ENCODE results near the gene LUZP4.

Gene LUZP4

GRCh38 chrX:115339441-115340025 is 50.0 kb downstream of the LUZP4 start:
- H3K79me2 ChIP-seq (ENCODE audit: low read length), result no peaks in the 10 kb centered on the region
- no peak overlapping the region for H3K9ac ChIP-seq (ENCODE audit: low read length)
- no peak overlapping the region for H3K4me2 ChIP-seq (ENCODE audit: low read depth, low read length)
- H3K27me3 ChIP-seq (replicated peaks; ENCODE audit: insufficient read depth, low read length), result no peaks in the 10 kb centered on the region
- no peak overlapping the region for H3K27ac ChIP-seq (ENCODE audit: low read length)
- H3F3A ChIP-seq (ENCODE audit: insufficient read depth, low read length), result no peaks in the 10 kb centered on the region
- no peak for DNase-seq
- H3K4me3 ChIP-seq (ENCODE audit: low read length), result no peak overlapping the region
- no peak for TF ChIP-seq EZH2phosphoT487 (IDR thresholded peaks at IDR 0.05; ENCODE audit: low read length)
- TF ChIP-seq EZH2 (optimal IDR thresholded peaks at IDR 0.05; ENCODE audit: low read depth, low read length), result no peak
- no peak for TF ChIP-seq CTCF (IDR thresholded peaks at IDR 0.05; ENCODE audit: low read length)
- H3K4me1 ChIP-seq (ENCODE audit: low read length), result no peaks in the 10 kb centered on the region
- no peaks in the 10 kb centered on the region for H3K36me3 ChIP-seq (replicated peaks; ENCODE audit: insufficient read depth, low read length)
- no peak overlapping the region for H2AFZ ChIP-seq (ENCODE audit: low read length)
- no peaks in the 10 kb centered on the region for H4K20me1 ChIP-seq (ENCODE audit: insufficient read depth, low read length)
- no peaks in the 10 kb centered on the region for H3K9me2 ChIP-seq (replicated peaks; ENCODE audit: insufficient read depth, low read length)
- no peaks in the 10 kb centered on the region for H3K9me3 ChIP-seq (replicated peaks; ENCODE audit: insufficient read depth, low read length)

- no peak for DNase-seq
- Histone ChIP-seq H3K79me2 (ENCODE audit: low read length) (no peaks in the 10 kb centered on the region), H3K9ac (ENCODE audit: low read length) (no peak overlapping the region), H4K20me1 (ENCODE audit: insufficient read depth, low read length) (no peaks in the 10 kb centered on the region), H3F3A (ENCODE audit: insufficient read depth, low read length) (no peaks in the 10 kb centered on the region), H3K27ac (ENCODE audit: low read length) (no peak overlapping the region), H3K4me1 (ENCODE audit: low read length) (no peaks in the 10 kb centered on the region), H3K36me3 (replicated peaks; ENCODE audit: insufficient read depth, low read length) (no peaks in the 10 kb centered on the region), H3K9me3 (replicated peaks; ENCODE audit: insufficient read depth, low read length) (no peaks in the 10 kb centered on the region), H2AFZ (ENCODE audit: low read length) (no peak overlapping the region), H3K27me3 (replicated peaks; ENCODE audit: insufficient read depth, low read length) (no peaks in the 10 kb centered on the region), H3K9me2 (replicated peaks; ENCODE audit: insufficient read depth, low read length) (no peaks in the 10 kb centered on the region), H3K4me3 (ENCODE audit: low read length) (no peak overlapping the region), H3K4me2 (ENCODE audit: low read depth, low read length) (no peak overlapping the region)
- no peak for TF ChIP-seq EZH2 (optimal IDR thresholded peaks at IDR 0.05; ENCODE audit: low read depth, low read length)
- no peak for TF ChIP-seq CTCF (IDR thresholded peaks at IDR 0.05; ENCODE audit: low read length)
- TF ChIP-seq EZH2phosphoT487 (IDR thresholded peaks at IDR 0.05; ENCODE audit: low read length), result no peak
Measured at GRCh38 chrX:115341421-115341820, 51.9 kb downstream of the LUZP4 start.

- H3K9ac ChIP-seq (ENCODE audit: low read length), result no peak overlapping the region
- no peaks in the 10 kb centered on the region for H3K4me1 ChIP-seq (ENCODE audit: low read length)
- no peaks in the 10 kb centered on the region for H3F3A ChIP-seq (ENCODE audit: insufficient read depth, low read length)
- H3K9me2 ChIP-seq (replicated peaks; ENCODE audit: insufficient read depth, low read length), result no peaks in the 10 kb centered on the region
- no peaks in the 10 kb centered on the region for H3K79me2 ChIP-seq (ENCODE audit: low read length)
- DNase-seq, result peak; percentile 26
- H3K36me3 ChIP-seq (replicated peaks; ENCODE audit: insufficient read depth, low read length), result no peaks in the 10 kb centered on the region
- no peaks in the 10 kb centered on the region for H3K9me3 ChIP-seq (replicated peaks; ENCODE audit: insufficient read depth, low read length)
- no peak overlapping the region for H3K4me2 ChIP-seq (ENCODE audit: low read depth, low read length)
- no peak for TF ChIP-seq EZH2 (optimal IDR thresholded peaks at IDR 0.05; ENCODE audit: low read depth, low read length)
- no peak for TF ChIP-seq EZH2phosphoT487 (IDR thresholded peaks at IDR 0.05; ENCODE audit: low read length)
- no peak for TF ChIP-seq CTCF (IDR thresholded peaks at IDR 0.05; ENCODE audit: low read length)
- H4K20me1 ChIP-seq (ENCODE audit: insufficient read depth, low read length), result no peaks in the 10 kb centered on the region
- H3K4me3 ChIP-seq (ENCODE audit: low read length), result no peak overlapping the region
- no peak overlapping the region for H3K27ac ChIP-seq (ENCODE audit: low read length)
- no peak overlapping the region for H2AFZ ChIP-seq (ENCODE audit: low read length)
- H3K27me3 ChIP-seq (replicated peaks; ENCODE audit: insufficient read depth, low read length), result no peaks in the 10 kb centered on the region
Measured at GRCh38 chrX:115344885-115345614, 55.5 kb downstream of the LUZP4 start.

Data from MM.1S (cell line).